GM12878 (cell line): ENCODE data around the gene GPC5. TPM values are rescaled to one million over a fixed set of nuclear protein-coding genes. Genes with fewer than 3 reads are reported as not detected.

Experiments
- ATAC-seq: fragments of 200-7000 bp; cut with Tn5 transposase; 3 replicates; pipeline ENCODE4 v1.9.1; 2020; ENCODE audit warnings: mild to moderate bottlenecking, moderate library complexity
- BruUV-seq: library from RNA; stranded (reverse); fragments of 400-500 nt; replicated peaks from 2 replicates; lab custom pipeline; 2021; lab: Mats Ljungman, UMichigan
- CTCF ChIA-PET: fragments of 300-600 bp; sonication (Branson Sonifier 250); formaldehyde crosslinking; extraction: SDS; loops from one replicate; lab custom pipeline; 2021; ENCODE audit warnings: inconsistent platforms; lab: Yijun Ruan, JAX
- POLR2A ChIA-PET: fragments of 350-600 bp; formaldehyde crosslinking; extraction: SDS; loops from one replicate; lab custom pipeline; 2021; ENCODE audit warnings: inconsistent platforms; lab: Charles Lee
- RAD21 ChIA-PET: fragments of 300-600 bp; sonication (Branson Sonifier 250); formaldehyde crosslinking; loops from one replicate; lab custom pipeline; 2023; ENCODE audit warnings: antibody characterized with exemption; ENCODE audit not compliant: unreplicated experiment; lab: Charles Lee
- SMC1A ChIA-PET: fragments of 300-600 bp; sonication (Branson Sonifier 250); formaldehyde crosslinking; loops from one replicate; lab custom pipeline; 2023; ENCODE audit not compliant: unreplicated experiment, uncharacterized antibody; lab: Charles Lee
- DNase-seq: peaks from one replicate; pipeline ENCODE4 v3.0.0-alpha.2; 2011; ENCODE audit warnings: low read depth, low spot score
- FAIRE-seq: peaks from 3 replicates; lab custom pipeline; 2011; peaks lifted over from hg19 to GRCh38; lab: Jason Lieb, UNC
- H2AFZ ChIP-seq: 2 replicates; pipeline ENCODE4 v1.6.0; 2011; ENCODE audit warnings: low read depth, low read length, control low read depth; ENCODE audit not compliant: control insufficient read depth
- H3K27ac ChIP-seq: 2 replicates; pipeline ENCODE4 v1.5.1; 2011; ENCODE audit warnings: control low read depth; ENCODE audit not compliant: control insufficient read depth, insufficient read depth
- H3K27me3 ChIP-seq, 2 experiments: replicated peaks in 1 of 2; 2 replicates each; pipeline versions ENCODE4 v1.6.0 to v1.6.1; 2011; ENCODE audit warnings: low read length in 1 of 2; ENCODE audit not compliant: control insufficient read depth in 2 of 2, insufficient read depth in 2 of 2
- H3K36me3 ChIP-seq, 2 experiments: 2 replicates each; pipeline ENCODE4 v1.5.1; 2011; ENCODE audit warnings: low read length in 1 of 2; ENCODE audit not compliant: control insufficient read depth in 2 of 2, insufficient read depth in 2 of 2
- H3K4me1 ChIP-seq: 2 replicates; pipeline ENCODE4 v1.6.1; 2011; ENCODE audit warnings: mild to moderate bottlenecking, low read length, moderate library complexity, mixed read lengths; ENCODE audit not compliant: control insufficient read depth, insufficient read depth
- H3K4me2 ChIP-seq: 2 replicates; pipeline ENCODE4 v1.6.0; 2011; ENCODE audit warnings: control low read depth; ENCODE audit not compliant: control insufficient read depth, insufficient read depth
- H3K4me3 ChIP-seq: fragments of 200-600 bp; sonication (generic); 2 replicates; pipeline ENCODE4 v1.5.1; 2016
- H3K79me2 ChIP-seq: 2 replicates; pipeline ENCODE4 v1.6.0; 2011; ENCODE audit warnings: low read length; ENCODE audit not compliant: control insufficient read depth, insufficient read depth
- H3K9ac ChIP-seq: 2 replicates; pipeline ENCODE4 v1.8.0; 2011; ENCODE audit warnings: low read length, control low read depth, mixed read lengths; ENCODE audit not compliant: control insufficient read depth, insufficient read depth
- H3K9me3 ChIP-seq: replicated peaks from 3 replicates; pipeline ENCODE4 v1.5.1; 2011; ENCODE audit warnings: mild to moderate bottlenecking, low read length; ENCODE audit not compliant: control insufficient read depth, insufficient read depth
- H4K20me1 ChIP-seq: 2 replicates; pipeline ENCODE4 v1.6.0; 2011; ENCODE audit not compliant: control insufficient read depth, insufficient read depth
- ATF7 ChIP-seq: fragments of 450-650 bp; IDR thresholded peaks from 2 replicates; pipeline ENCODE4 v1.6.1; 2016; ENCODE audit warnings: low read depth, mild to moderate bottlenecking
- BHLHE40 ChIP-seq, 2 experiments: fragments of 450-650 bp in 1 of 2; IDR thresholded peaks; 2 replicates each; pipeline ENCODE4 v1.6.1; 2011 to 2017; ENCODE audit warnings: low read depth in 2 of 2, borderline replicate concordance in 1 of 2, improper control_type of control experiment in 1 of 2, low read length in 1 of 2, mild to moderate bottlenecking in 1 of 2
- CBFB ChIP-seq: IDR thresholded peaks from 2 replicates; pipeline ENCODE4 v1.6.1; 2016; ENCODE audit warnings: antibody characterized with exemption, low read depth
- HCFC1 ChIP-seq: fragments of 150-350 bp; IDR thresholded peaks from 2 replicates; pipeline ENCODE4 v1.6.1; 2014; ENCODE audit warnings: low read length
- MEF2B ChIP-seq: fragments of 450-650 bp; IDR thresholded peaks from 2 replicates; pipeline ENCODE4 v1.6.1; 2018; ENCODE audit warnings: mild to moderate bottlenecking, moderate library complexity; ENCODE audit not compliant: partially characterized antibody, poor library complexity, severe bottlenecking
- RCOR1 ChIP-seq: conservative IDR thresholded peaks from 2 replicates; pipeline ENCODE4 v1.6.1; 2012; ENCODE audit warnings: low read depth, low read length, improper control_type of control experiment
- STAT1 ChIP-seq: fragments of 450-650 bp; conservative IDR thresholded peaks from 2 replicates; pipeline ENCODE4 v1.6.1; 2014; ENCODE audit warnings: antibody characterized with exemption, mild to moderate bottlenecking
- TCF12 ChIP-seq: IDR thresholded peaks from 2 replicates; pipeline ENCODE4 v1.6.1; 2011; ENCODE audit warnings: low read depth, mild to moderate bottlenecking, low read length
- ZBTB33 ChIP-seq: fragments of 450-650 bp; IDR thresholded peaks from 2 replicates; pipeline ENCODE4 v1.6.1; 2017; ENCODE audit warnings: mild to moderate bottlenecking
- ZNF622 ChIP-seq: fragments of 450-650 bp; IDR thresholded peaks from 2 replicates; pipeline ENCODE4 v1.6.1; 2017; ENCODE audit warnings: mild to moderate bottlenecking, inconsistent platforms
- WGBS: methylation state at CpG from one replicate; pipeline ENCODE4 v1.1.6; 2016; ENCODE audit warnings: low lambda C conversion rate; ENCODE audit not compliant: insufficient replicate concordance, insufficient coverage; ENCODE audit errors: missing lambda C conversion rate; 5-methylcytosine and 5-hydroxymethylcytosine counted together
- in situ Hi-C: fragments of 300-500 bp; cut with MboI; formaldehyde crosslinking; loops from 9 replicates; pipeline ENCODE4 v1.14.3; 2018; ENCODE audit warnings: mixed read lengths
- intact Hi-C: fragments of 100-400 bp; cut with micrococcal nuclease; formaldehyde crosslinking; loops from one replicate; pipeline ENCODE4 v1.14.2; 2022; ENCODE audit not compliant: unreplicated experiment
- polyA plus RNA-seq, 11 experiments: library from polyadenylated mRNA; depleted of rRNA in 4 of 11; unstranded in 6 of 11; stranded (reverse) in 5 of 11; fragments of >200 nt; fragmentation: Nextera tagmentation in 4 of 11; fragmentation: Illumina TruSeq in 1 of 11; extraction: Ambion mirVana in 4 of 11; extraction: Trizol in 1 of 11; gene quantifications; 1 replicate in 1 of 11; 2 replicates in 10 of 11; pipeline versions ENCODE4 v1.2.1 to v1.2.3, GENCODE V29; 2011 to 2016; ENCODE audit warnings: inconsistent platforms in 2 of 11, missing spikeins in 2 of 11, low read depth in 1 of 11
- total RNA-seq, 4 experiments: library from RNA; depleted of rRNA in 3 of 4; stranded (reverse); fragments of >200 nt in 3 of 4; fragmentation: Illumina TruSeq in 1 of 4; extraction: Trizol in 1 of 4; gene quantifications; 2 replicates each; pipeline versions ENCODE4 v1.2.1 to v1.2.3, GENCODE V29; 2013 to 2021

Gene GPC5
- total and polyA plus RNA-seq, 10 of the 15 experiments (the other 5 are each of a cell fraction or from before 2014, with no cell fraction given) = 0.05 to 0.87 (median 0.44) TPM; not detected in 1

GRCh38 chr13:92735909-92736308 lies 1337.5 kb downstream of the GPC5 start:
- H3K4me3 ChIP-seq = no peak overlapping the region
- BruUV-seq = no TSS peak
- ChIA-PET RAD21 (no interaction called here), POLR2A (no interaction called here), CTCF (no interaction called here), SMC1A (no interaction called here)
- FAIRE-seq (no peak), DNase-seq (no peak), ATAC-seq (no peak)
- intact Hi-C loops = no loop called here
- WGBS = 14% methylated on average over 1 of the region's 1 CpG
- H4K20me1 ChIP-seq = no peaks in the 10 kb centered on the region
- TF ChIP-seq MEF2B = no peak
- no peak for TF ChIP-seq TCF12
- no peak for TF ChIP-seq ZBTB33
- no peak overlapping the region for H3K27ac ChIP-seq
- no peaks in the 10 kb centered on the region for H3K79me2 ChIP-seq
- H3K4me1 ChIP-seq = no peaks in the 10 kb centered on the region
- no peaks in the 10 kb centered on the region for H3K9me3 ChIP-seq
- no peak overlapping the region for H3K9ac ChIP-seq
- no peak overlapping the region for H3K4me2 ChIP-seq
- H2AFZ ChIP-seq = no peak overlapping the region
- in situ Hi-C loops = no loop called here
- no peaks in the 10 kb centered on the region for H3K27me3 ChIP-seq
- no peaks in the 10 kb centered on the region for H3K36me3 ChIP-seq

GRCh38 chr13:92739306-92739818 lies 1340.9 kb downstream of the GPC5 start:
- H3K9ac ChIP-seq = no peak overlapping the region
- SMC1A ChIA-PET = interaction anchor here (0.6 to 0.7 kb wide), 3 partner anchors 8 to 960 kb away, joined by 3 to 4 read pairs (median 3); no protein-coding TSS in a partner anchor
- no TSS peak for BruUV-seq
- RAD21 ChIA-PET = no interaction called here
- no peak for FAIRE-seq
- no peaks in the 10 kb centered on the region for H4K20me1 ChIP-seq
- CTCF ChIA-PET = interaction anchor here (0.6 to 0.7 kb wide), 2 partner anchors 25 to 1016 kb away, joined by 3 to 4 read pairs; no protein-coding TSS in a partner anchor
- intact Hi-C loops = no loop called here
- H3K4me2 ChIP-seq = no peak overlapping the region
- WGBS = 0% methylated on average over 2 of the region's 2 CpGs
- H3K4me1 ChIP-seq = no peaks in the 10 kb centered on the region
- POLR2A ChIA-PET = no interaction called here
- no peak overlapping the region for H3K27ac ChIP-seq
- no peak overlapping the region for H2AFZ ChIP-seq
- TF ChIP-seq STAT1 = no peak
- no peak for TF ChIP-seq HCFC1
- TF ChIP-seq RCOR1 = no peak
- TF ChIP-seq CBFB = no peak
- TF ChIP-seq ATF7 = peak; percentile 28; the same call in 1 of the 2 replicates
- no peak for TF ChIP-seq BHLHE40 (IDR thresholded peaks at IDR 0.05; ENCODE audit: borderline replicate concordance in 1 of 2, low read depth in 2 of 2, low read length in 1 of 2)
- TF ChIP-seq ZNF622 = no peak
- TF ChIP-seq, all 136 proteins: peak for 1
- Histone ChIP-seq H3K4me3 (no peak overlapping the region), H3K9me3 (no peaks in the 10 kb centered on the region), H3K27me3 (no peaks in the 10 kb centered on the region), H3K79me2 (no peaks in the 10 kb centered on the region), H3K36me3 (no peaks in the 10 kb centered on the region)
- ATAC-seq = no peak
- in situ Hi-C loops = no loop called here
- DNase-seq = no peak
